ENCODE results near the gene ERMP1. TPM values are rescaled to one million over a fixed set of nuclear protein-coding genes. Genes with fewer than 3 reads are reported as not detected.

The ERMP1 gene, protein sequence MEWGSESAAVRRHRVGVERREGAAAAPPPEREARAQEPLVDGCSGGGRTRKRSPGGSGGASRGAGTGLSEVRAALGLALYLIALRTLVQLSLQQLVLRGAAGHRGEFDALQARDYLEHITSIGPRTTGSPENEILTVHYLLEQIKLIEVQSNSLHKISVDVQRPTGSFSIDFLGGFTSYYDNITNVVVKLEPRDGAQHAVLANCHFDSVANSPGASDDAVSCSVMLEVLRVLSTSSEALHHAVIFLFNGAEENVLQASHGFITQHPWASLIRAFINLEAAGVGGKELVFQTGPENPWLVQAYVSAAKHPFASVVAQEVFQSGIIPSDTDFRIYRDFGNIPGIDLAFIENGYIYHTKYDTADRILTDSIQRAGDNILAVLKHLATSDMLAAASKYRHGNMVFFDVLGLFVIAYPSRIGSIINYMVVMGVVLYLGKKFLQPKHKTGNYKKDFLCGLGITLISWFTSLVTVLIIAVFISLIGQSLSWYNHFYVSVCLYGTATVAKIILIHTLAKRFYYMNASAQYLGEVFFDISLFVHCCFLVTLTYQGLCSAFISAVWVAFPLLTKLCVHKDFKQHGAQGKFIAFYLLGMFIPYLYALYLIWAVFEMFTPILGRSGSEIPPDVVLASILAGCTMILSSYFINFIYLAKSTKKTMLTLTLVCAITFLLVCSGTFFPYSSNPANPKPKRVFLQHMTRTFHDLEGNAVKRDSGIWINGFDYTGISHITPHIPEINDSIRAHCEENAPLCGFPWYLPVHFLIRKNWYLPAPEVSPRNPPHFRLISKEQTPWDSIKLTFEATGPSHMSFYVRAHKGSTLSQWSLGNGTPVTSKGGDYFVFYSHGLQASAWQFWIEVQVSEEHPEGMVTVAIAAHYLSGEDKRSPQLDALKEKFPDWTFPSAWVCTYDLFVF
- total RNA-seq: 20.3 TPM

DNA sequence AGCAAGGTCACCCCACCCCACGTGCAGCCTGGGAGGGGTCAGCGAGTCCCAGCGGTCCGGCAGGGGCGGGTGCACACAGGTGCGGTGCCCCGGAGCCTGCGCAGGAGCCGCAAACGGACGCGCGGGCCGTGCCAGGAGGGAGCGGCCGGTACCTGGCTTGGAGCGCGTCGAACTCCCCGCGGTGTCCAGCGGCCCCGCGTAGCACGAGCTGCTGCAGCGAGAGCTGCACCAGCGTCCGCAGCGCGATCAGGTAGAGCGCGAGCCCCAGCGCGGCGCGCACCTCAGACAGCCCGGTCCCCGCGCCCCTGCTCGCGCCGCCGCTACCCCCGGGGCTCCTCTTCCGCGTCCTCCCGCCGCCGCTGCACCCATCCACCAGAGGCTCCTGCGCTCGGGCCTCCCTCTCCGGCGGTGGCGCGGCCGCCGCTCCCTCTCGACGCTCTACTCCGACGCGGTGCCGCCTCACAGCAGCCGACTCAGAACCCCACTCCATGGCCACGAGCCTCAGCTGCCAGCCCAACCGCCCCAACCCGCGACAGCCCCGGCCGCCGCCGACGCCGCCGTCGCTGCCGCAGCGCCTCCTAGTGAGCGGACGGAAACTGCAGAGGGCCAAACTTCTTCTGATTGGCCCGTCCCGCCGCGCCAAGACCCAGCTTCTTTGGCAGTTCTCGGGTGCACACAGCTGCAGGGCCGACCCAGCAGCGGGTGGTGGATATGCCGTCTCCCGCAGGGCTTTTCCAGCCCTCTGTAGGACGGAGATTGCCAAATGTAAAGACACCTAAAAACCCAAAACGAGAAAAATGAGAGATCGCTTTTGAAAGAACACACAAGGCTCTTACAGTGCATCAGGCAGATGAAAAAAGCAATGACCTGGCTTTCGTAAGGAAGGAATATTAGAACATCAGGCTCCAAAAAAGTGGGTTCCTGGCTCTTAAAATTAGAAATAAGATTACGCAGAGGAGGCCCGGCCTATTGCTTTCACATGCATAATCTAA, at the start of gene ERMP1:
Gene ERMP1 (minus strand): TSS at position 580 of the 992 bp plus-strand sequence. CDS start 90 bp downstream, at position 490.

Other genes with a start within 250 kb of the ERMP1 start
- 54.1 TPM for gene RIC1, start 204.0 kb downstream of the ERMP1 start, total RNA-seq
- not detected for gene MLANA, start 57.8 kb upstream of the ERMP1 start, total RNA-seq
- gene RANBP6, start 182.5 kb upstream of the ERMP1 start, total RNA-seq: 52.6 TPM